Uterus (tissue), 4 donors: ENCODE data around the gene RHEB. TPM values are rescaled to one million over a fixed set of nuclear protein-coding genes. Genes with fewer than 3 reads are reported as not detected.

Experiments used
- DNase-seq, 2 donors: peaks; one replicate each; pipeline ENCODE4 v3.0.0-alpha.2; 2019 to 2020
- H3K27ac ChIP-seq, 2 donors: fragments of 200-600 bp; sonication (generic); 1 replicate in 1 of 2; 2 replicates in 1 of 2; pipeline ENCODE4 v1.5.1; 2016 to 2018
- H3K27me3 ChIP-seq, 2 donors: fragments of 200-600 bp; sonication (generic); one replicate each; pipeline ENCODE4 v1.5.1; 2018 to 2019; ENCODE audit warnings: control low read depth in 1 of 2
- H3K36me3 ChIP-seq, 2 donors: fragments of 200-600 bp; sonication (generic); one replicate each; pipeline ENCODE4 v1.5.1; 2019; ENCODE audit warnings: control low read depth in 1 of 2
- H3K4me1 ChIP-seq, 2 donors: fragments of 200-600 bp; sonication (generic); one replicate each; pipeline ENCODE4 v1.5.1; 2018 to 2019; ENCODE audit warnings: control low read depth in 1 of 2
- H3K4me3 ChIP-seq, 2 donors: fragments of 200-600 bp; sonication (generic); 1 replicate in 1 of 2; 2 replicates in 1 of 2; pipeline ENCODE4 v1.5.1; 2018 to 2019; ENCODE audit warnings: mild to moderate bottlenecking in 1 of 2
- H3K9me3 ChIP-seq, 2 donors: fragments of 200-600 bp; sonication (generic); one replicate each; pipeline ENCODE4 v1.5.1; 2019; ENCODE audit warnings: control low read depth in 1 of 2
- POLR2A ChIP-seq, 2 donors: fragments of 450-650 bp; IDR thresholded peaks; one replicate each; pipeline ENCODE4 v1.6.1; 2016; ENCODE audit warnings: antibody characterized with exemption in 2 of 2, mild to moderate bottlenecking in 1 of 2, moderate library complexity in 1 of 2
- intact Hi-C: fragments of 100-400 bp; cut with DNase I; formaldehyde crosslinking; loops from one replicate; pipeline ENCODE4 v1.15.1; 2023; ENCODE audit warnings: low total_unique reads
- total RNA-seq, 4 donors: library from RNA; depleted of rRNA in 3 of 4; stranded (reverse); fragments of >200 nt in 3 of 4; gene quantifications; one replicate each; pipeline versions ENCODE4 v1.1.0 to v1.2.4, GENCODE V29; 2014 to 2023
- TF ChIP-seq, protein P1 (sequence below), 4 experiments: fragments of 200-600 bp in 2 of 4; fragments of 450-650 bp in 2 of 4; sonication (generic) in 2 of 4; IDR thresholded peaks; one replicate each; pipeline ENCODE4 v1.5.1; 2016 to 2019; ENCODE audit warnings: antibody characterized with exemption in 4 of 4, mild to moderate bottlenecking in 2 of 4, moderate library complexity in 1 of 4
- donor health status: DM: yes; HTN: yes; CAD: no.

RHEB gene
- total RNA-seq, 4 donors from 2014 or later, result 69.2 to 135 (median 102) TPM

DNA sequence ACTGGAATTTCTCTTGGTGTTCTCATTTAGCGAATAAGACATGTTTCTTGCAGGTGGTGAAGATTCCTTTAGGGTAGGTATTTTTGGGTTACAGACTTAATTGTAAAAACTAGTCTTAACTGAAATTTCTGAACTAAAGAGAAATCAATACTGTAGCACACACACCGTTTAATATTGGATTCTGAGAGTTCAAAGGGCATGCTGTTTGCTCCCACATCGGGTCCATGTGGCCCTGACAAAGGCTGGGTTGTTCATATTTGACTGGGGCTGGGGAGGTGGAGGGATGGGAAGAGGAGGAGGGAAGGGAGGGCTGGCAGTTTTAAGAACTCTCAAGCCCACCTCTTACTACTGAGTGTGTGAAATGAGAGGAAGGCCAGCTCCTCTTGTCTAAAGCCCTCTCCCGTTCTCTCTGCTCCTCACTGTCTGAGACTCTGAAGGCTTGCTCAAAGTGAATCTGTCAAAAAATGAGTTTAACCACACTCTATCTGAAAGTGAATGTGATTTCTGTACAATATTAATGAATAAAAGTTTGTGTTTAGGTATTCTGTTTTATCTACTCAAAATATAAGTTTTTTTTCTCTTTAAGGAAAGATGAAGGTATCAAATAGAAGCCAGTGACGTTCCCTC lies 40.0 kb upstream of the RHEB start:
- Histone ChIP-seq H3K4me3 (no peak overlapping the region), H3K4me1 (no peaks in the 10 kb centered on the region), H3K36me3 (no peaks in the 10 kb centered on the region), H3K9me3 (no peaks in the 10 kb centered on the region), H3K27me3 (no peaks in the 10 kb centered on the region), H3K27ac (no peak overlapping the region)
- TF ChIP-seq, protein P1, sequence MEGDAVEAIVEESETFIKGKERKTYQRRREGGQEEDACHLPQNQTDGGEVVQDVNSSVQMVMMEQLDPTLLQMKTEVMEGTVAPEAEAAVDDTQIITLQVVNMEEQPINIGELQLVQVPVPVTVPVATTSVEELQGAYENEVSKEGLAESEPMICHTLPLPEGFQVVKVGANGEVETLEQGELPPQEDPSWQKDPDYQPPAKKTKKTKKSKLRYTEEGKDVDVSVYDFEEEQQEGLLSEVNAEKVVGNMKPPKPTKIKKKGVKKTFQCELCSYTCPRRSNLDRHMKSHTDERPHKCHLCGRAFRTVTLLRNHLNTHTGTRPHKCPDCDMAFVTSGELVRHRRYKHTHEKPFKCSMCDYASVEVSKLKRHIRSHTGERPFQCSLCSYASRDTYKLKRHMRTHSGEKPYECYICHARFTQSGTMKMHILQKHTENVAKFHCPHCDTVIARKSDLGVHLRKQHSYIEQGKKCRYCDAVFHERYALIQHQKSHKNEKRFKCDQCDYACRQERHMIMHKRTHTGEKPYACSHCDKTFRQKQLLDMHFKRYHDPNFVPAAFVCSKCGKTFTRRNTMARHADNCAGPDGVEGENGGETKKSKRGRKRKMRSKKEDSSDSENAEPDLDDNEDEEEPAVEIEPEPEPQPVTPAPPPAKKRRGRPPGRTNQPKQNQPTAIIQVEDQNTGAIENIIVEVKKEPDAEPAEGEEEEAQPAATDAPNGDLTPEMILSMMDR (IDR thresholded peaks at IDR 0.05), result no peak
- no peak for TF ChIP-seq POLR2A (IDR thresholded peaks at IDR 0.05)
- intact Hi-C loops, result no loop called here
- no peak for DNase-seq

DNA sequence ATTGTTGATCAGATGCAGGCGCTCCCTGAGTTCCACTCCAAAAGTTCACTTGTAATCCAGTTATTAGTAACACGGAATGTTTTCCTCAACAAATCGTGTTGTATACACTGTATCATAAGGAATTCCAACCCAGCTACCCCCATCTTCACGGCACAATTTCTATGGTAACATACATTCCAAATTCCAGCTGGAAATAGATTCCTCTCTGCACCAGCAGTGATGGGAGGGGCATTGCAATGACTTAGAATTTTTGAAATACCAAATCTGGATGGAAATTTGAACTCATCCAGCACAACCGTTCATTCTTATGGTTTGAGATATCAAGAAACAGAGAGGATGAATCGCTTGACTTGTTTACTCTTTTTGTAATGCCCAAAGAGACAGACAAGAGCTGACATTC lies 38.9 kb upstream of the RHEB start:
- intact Hi-C loops, result no loop called here
- no peaks in the 10 kb centered on the region for H3K36me3 ChIP-seq
- H3K27me3 ChIP-seq, result no peaks in the 10 kb centered on the region
- no peak overlapping the region for H3K27ac ChIP-seq
- no peaks in the 10 kb centered on the region for H3K9me3 ChIP-seq
- H3K4me3 ChIP-seq, result no peak overlapping the region
- TF ChIP-seq POLR2A (IDR thresholded peaks at IDR 0.05), result no peak
- TF ChIP-seq, protein P1 (IDR thresholded peaks at IDR 0.05), result no peak
- DNase-seq, result no peak
- no peaks in the 10 kb centered on the region for H3K4me1 ChIP-seq

DNA sequence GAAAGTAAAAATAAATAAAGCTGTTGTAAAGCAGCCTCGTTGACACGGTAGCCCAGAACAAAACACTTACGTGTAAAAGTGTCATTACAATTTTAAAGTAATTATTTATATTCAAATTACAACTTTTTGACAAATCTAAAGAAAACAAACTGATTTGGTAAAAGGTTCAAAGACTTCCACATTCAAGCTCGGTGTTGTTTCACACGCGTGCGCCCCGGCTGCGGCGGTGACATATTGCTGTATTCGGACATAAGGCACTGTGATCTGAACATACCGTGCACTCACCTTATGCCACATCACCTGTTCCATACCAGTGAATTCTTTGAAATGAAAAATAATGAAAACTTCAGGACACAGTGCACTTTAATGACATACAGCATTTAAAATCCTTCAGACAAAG lies 36.9 kb upstream of the RHEB start:
- Histone ChIP-seq H3K4me1 (no peaks in the 10 kb centered on the region), H3K27ac (no peak overlapping the region), H3K9me3 (no peaks in the 10 kb centered on the region), H3K4me3 (no peak overlapping the region), H3K36me3 (no peaks in the 10 kb centered on the region), H3K27me3 (no peaks in the 10 kb centered on the region)
- no peak for TF ChIP-seq POLR2A (IDR thresholded peaks at IDR 0.05)
- TF ChIP-seq, protein P1 (IDR thresholded peaks at IDR 0.05), result no peak
- intact Hi-C loops, result no loop called here
- DNase-seq, result no peak

DNA sequence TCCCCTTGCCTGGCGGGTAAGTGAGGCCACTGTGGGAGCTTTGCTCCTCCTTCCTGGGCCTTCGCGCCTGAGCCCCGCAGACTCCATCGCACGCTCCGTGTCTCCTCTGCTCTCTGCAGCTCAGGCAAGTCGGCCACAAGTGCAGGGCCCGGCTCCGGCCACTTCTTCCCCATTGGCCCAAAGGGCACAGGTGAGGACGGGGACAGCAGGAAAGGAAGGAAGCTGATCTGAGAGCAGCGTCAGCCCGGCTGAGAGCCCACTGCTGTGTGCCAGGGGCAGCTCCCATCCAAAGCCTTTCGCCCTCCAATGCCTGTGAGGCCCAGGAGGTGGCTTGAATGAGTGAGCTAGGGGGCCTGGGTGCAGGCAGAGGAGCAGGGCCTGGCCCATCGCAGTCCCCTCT lies 33.7 kb upstream of the RHEB start:
- no peaks in the 10 kb centered on the region for H3K27me3 ChIP-seq
- no peaks in the 10 kb centered on the region for H3K4me1 ChIP-seq
- DNase-seq, result no peak
- H3K4me3 ChIP-seq, result no peak overlapping the region
- TF ChIP-seq, protein P1 (IDR thresholded peaks at IDR 0.05), result no peak
- TF ChIP-seq POLR2A (IDR thresholded peaks at IDR 0.05), result no peak
- no peaks in the 10 kb centered on the region for H3K36me3 ChIP-seq
- H3K9me3 ChIP-seq, result no peaks in the 10 kb centered on the region
- intact Hi-C loops, result no loop called here
- H3K27ac ChIP-seq, result no peak overlapping the region

DNA sequence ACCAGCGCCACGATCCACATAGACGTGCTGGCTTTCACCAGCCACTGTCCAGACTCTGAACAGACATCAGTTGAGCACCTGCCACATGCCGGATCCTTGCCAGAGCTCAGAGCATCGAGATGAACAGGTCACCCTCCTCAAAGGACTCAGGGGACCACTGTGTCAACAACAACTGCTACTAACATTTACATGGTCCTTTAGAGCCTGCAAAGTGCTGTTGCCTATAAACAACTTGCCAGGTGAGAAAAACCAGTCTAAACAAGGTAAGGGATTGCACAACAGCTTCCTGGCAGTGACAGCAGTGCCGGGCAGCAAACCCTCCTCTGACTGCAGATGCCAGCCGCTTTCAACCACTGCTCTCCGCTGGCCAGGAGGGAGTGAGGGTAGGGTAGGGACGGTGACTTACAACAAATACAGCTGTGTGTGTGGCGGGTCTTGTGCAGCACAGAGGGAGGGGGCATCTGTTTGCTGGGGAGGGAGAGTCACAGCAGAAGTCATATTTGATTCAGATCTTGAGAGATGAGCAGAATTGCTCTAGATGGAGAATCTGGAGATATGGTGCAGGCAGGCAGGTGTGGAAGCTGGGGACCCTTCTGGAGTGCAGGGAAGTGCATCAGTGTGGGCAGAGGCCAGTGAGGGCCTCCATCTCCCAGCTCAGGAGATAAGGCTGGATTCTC lies 32.8 kb upstream of the RHEB start:
- TF ChIP-seq POLR2A (IDR thresholded peaks at IDR 0.05), result no peak
- TF ChIP-seq, protein P1 (IDR thresholded peaks at IDR 0.05), result no peak
- Histone ChIP-seq H3K4me3 (no peak overlapping the region), H3K4me1 (no peaks in the 10 kb centered on the region), H3K27me3 (no peaks in the 10 kb centered on the region), H3K36me3 (no peaks in the 10 kb centered on the region), H3K9me3 (no peaks in the 10 kb centered on the region), H3K27ac (no peak overlapping the region)
- no peak for DNase-seq
- intact Hi-C loops, result no loop called here
